Measurements from ENCODE around the gene COL23A1.

The COL23A1 gene

GRCh38 chr5:178352035-178352349, 238.2 kb downstream of the COL23A1 start:
- FAIRE-seq (no peak), DNase-seq (ENCODE audit: insufficient read length, low spot score) (no peak)

GRCh38 chr5:178351221-178352034, 238.8 kb downstream of the COL23A1 start:
- no peak for FAIRE-seq
- DNase-seq (ENCODE audit: insufficient read length, low spot score), result no peak

GRCh38 chr5:178350361-178351220, 239.6 kb downstream of the COL23A1 start:
- FAIRE-seq, result no peak
- DNase-seq (ENCODE audit: insufficient read length, low spot score), result no peak

GRCh38 chr5:178349625-178350353, 240.4 kb downstream of the COL23A1 start:
- DNase-seq (ENCODE audit: insufficient read length, low spot score) (no peak), FAIRE-seq (no peak)

- FAIRE-seq, result no peak
- DNase-seq (ENCODE audit: insufficient read length, low spot score), result no peak
Measured at GRCh38 chr5:178349075-178349511, 241.1 kb downstream of the COL23A1 start.

- no peak for FAIRE-seq
- DNase-seq (ENCODE audit: insufficient read length, low spot score), result no peak
Measured at GRCh38 chr5:178348356-178349074, 241.7 kb downstream of the COL23A1 start.

- no peak for FAIRE-seq
- no peak for DNase-seq (ENCODE audit: insufficient read length, low spot score)
Measured at GRCh38 chr5:178347956-178348355, 242.2 kb downstream of the COL23A1 start.

- no peak for FAIRE-seq
- no peak for DNase-seq (ENCODE audit: insufficient read length, low spot score)
Measured at GRCh38 chr5:178346607-178347334, 243.4 kb downstream of the COL23A1 start.

GRCh38 chr5:178343306-178343705, 246.9 kb downstream of the COL23A1 start:
- FAIRE-seq (no peak), DNase-seq (ENCODE audit: insufficient read length, low spot score) (no peak)

GRCh38 chr5:178341851-178342140, 248.4 kb downstream of the COL23A1 start:
- DNase-seq (ENCODE audit: insufficient read length, low spot score) (no peak), FAIRE-seq (no peak)

GRCh38 chr5:178341091-178341850, 248.9 kb downstream of the COL23A1 start:
- no peak for DNase-seq (ENCODE audit: insufficient read length, low spot score)
- FAIRE-seq, result no peak

- FAIRE-seq, result no peak
- no peak for DNase-seq (ENCODE audit: insufficient read length, low spot score)
Measured at GRCh38 chr5:178340637-178341036, 249.6 kb downstream of the COL23A1 start.

- DNase-seq (ENCODE audit: insufficient read length, low spot score) (no peak), FAIRE-seq (no peak)
Measured at GRCh38 chr5:178340187-178340586, 250.0 kb downstream of the COL23A1 start.

GRCh38 chr5:178339272-178339671, 250.9 kb downstream of the COL23A1 start:
- DNase-seq (ENCODE audit: insufficient read length, low spot score) (no peak), FAIRE-seq (no peak)

- no peak for FAIRE-seq
Measured at GRCh38 chr5:178338750-178339144, 251.4 kb downstream of the COL23A1 start.

GRCh38 chr5:178338126-178338749, 252.0 kb downstream of the COL23A1 start:
- DNase-seq (ENCODE audit: insufficient read length, low spot score) (no peak), FAIRE-seq (no peak)

More at GRCh38 chr5:178338750-178339144, 251.4 kb downstream of the COL23A1 start:
- no peak for DNase-seq (ENCODE audit: insufficient read length, low spot score)

GRCh38 chr5:178337334-178337741, 252.9 kb downstream of the COL23A1 start:
- FAIRE-seq, result no peak

GRCh38 chr5:178336889-178337288, 253.3 kb downstream of the COL23A1 start:
- DNase-seq (ENCODE audit: insufficient read length, low spot score) (no peak), FAIRE-seq (no peak)

More at GRCh38 chr5:178337334-178337741, 252.9 kb downstream of the COL23A1 start:
- no peak for DNase-seq (ENCODE audit: insufficient read length, low spot score)
